Measurements from ENCODE around the gene CDH12. TPM values are rescaled to one million over a fixed set of nuclear protein-coding genes. Genes with fewer than 3 reads are reported as not detected.
"Not testable (repeated sequence)": the region's sequence is repeated elsewhere in the genome, so short reads cannot be mapped to it uniquely, and the experiment has no call there.

CDH12 gene
- total RNA-seq, 1 experiment from 2014 or later: 0.24 TPM

GRCh38 chr5:22053195-22053594 lies 799.9 kb downstream of the CDH12 start:
- Histone ChIP-seq H3K4me3 (no peak overlapping the region), H3K27me3 (no peaks in the 10 kb centered on the region), H3K27ac (no peak overlapping the region), H3K36me3 (no peaks in the 10 kb centered on the region), H3K9me3 (replicated peaks) (no peaks in the 10 kb centered on the region), H3K4me1 (no peaks in the 10 kb centered on the region)
- DNase-seq: no peak

- Histone ChIP-seq H3K9me3 (replicated peaks) (no peaks in the 10 kb centered on the region), H3K27me3 (no peaks in the 10 kb centered on the region), H3K4me3 (no peak overlapping the region), H3K27ac (no peak overlapping the region), H3K36me3 (no peaks in the 10 kb centered on the region), H3K4me1 (no peaks in the 10 kb centered on the region)
- DNase-seq: no peak
Measured at GRCh38 chr5:22051881-22052280, 801.3 kb downstream of the CDH12 start.

GRCh38 chr5:22050931-22051330 lies 802.2 kb downstream of the CDH12 start:
- Histone ChIP-seq H3K4me1 (no peaks in the 10 kb centered on the region), H3K36me3 (no peaks in the 10 kb centered on the region), H3K4me3 (no peak overlapping the region), H3K27me3 (no peaks in the 10 kb centered on the region), H3K27ac (no peak overlapping the region), H3K9me3 (replicated peaks) (no peaks in the 10 kb centered on the region)
- DNase-seq: no peak

GRCh38 chr5:22044229-22044628 lies 808.9 kb downstream of the CDH12 start:
- H3K4me3 ChIP-seq: no peak overlapping the region
- H3K9me3 ChIP-seq (replicated peaks): no peaks in the 10 kb centered on the region
- H3K27ac ChIP-seq: no peak overlapping the region
- H3K36me3 ChIP-seq: no peaks in the 10 kb centered on the region
- no peaks in the 10 kb centered on the region for H3K27me3 ChIP-seq
- no peak for DNase-seq
- no peaks in the 10 kb centered on the region for H3K4me1 ChIP-seq

- H3K9me3 ChIP-seq (replicated peaks): no peaks in the 10 kb centered on the region
- no peak for DNase-seq
- no peaks in the 10 kb centered on the region for H3K4me1 ChIP-seq
- no peak overlapping the region for H3K27ac ChIP-seq
- no peak overlapping the region for H3K4me3 ChIP-seq
- H3K36me3 ChIP-seq: no peaks in the 10 kb centered on the region
- H3K27me3 ChIP-seq: no peaks in the 10 kb centered on the region
Measured at GRCh38 chr5:22036061-22036460, 817.1 kb downstream of the CDH12 start.

- H3K4me1 ChIP-seq: no peaks in the 10 kb centered on the region
- H3K4me3 ChIP-seq: no peak overlapping the region
- H3K9me3 ChIP-seq (replicated peaks): no peaks in the 10 kb centered on the region
- no peak overlapping the region for H3K27ac ChIP-seq
- no peak for DNase-seq
- no peaks in the 10 kb centered on the region for H3K36me3 ChIP-seq
- no peaks in the 10 kb centered on the region for H3K27me3 ChIP-seq
Measured at GRCh38 chr5:22033066-22033465, 820.1 kb downstream of the CDH12 start.

GRCh38 chr5:22023784-22024183 lies 829.4 kb downstream of the CDH12 start:
- H3K4me1 ChIP-seq: no peaks in the 10 kb centered on the region
- H3K9me3 ChIP-seq (replicated peaks): no peaks in the 10 kb centered on the region
- no peak overlapping the region for H3K4me3 ChIP-seq
- no peak overlapping the region for H3K27ac ChIP-seq
- DNase-seq: no peak
- no peaks in the 10 kb centered on the region for H3K27me3 ChIP-seq
- no peaks in the 10 kb centered on the region for H3K36me3 ChIP-seq

- not testable (repeated sequence) for H3K4me1 ChIP-seq; H3K4me3 ChIP-seq; H3K36me3 ChIP-seq; DNase-seq; H3K27me3 ChIP-seq; H3K9me3 ChIP-seq (replicated peaks); H3K27ac ChIP-seq
Measured at GRCh38 chr5:22012893-22013292, 840.3 kb downstream of the CDH12 start.

GRCh38 chr5:22010808-22011207 lies 842.3 kb downstream of the CDH12 start:
- H3K4me1 ChIP-seq; H3K27me3 ChIP-seq; H3K27ac ChIP-seq; H3K4me3 ChIP-seq; H3K9me3 ChIP-seq (replicated peaks); H3K36me3 ChIP-seq; DNase-seq: not testable (repeated sequence)

- not testable (repeated sequence) for H3K36me3 ChIP-seq; H3K27me3 ChIP-seq; H3K4me3 ChIP-seq; H3K9me3 ChIP-seq (replicated peaks); H3K4me1 ChIP-seq; H3K27ac ChIP-seq; DNase-seq
Measured at GRCh38 chr5:22001097-22001496, 852.0 kb downstream of the CDH12 start.

GRCh38 chr5:21985799-21986198 lies 867.3 kb downstream of the CDH12 start:
- H3K36me3 ChIP-seq; H3K27ac ChIP-seq; H3K4me3 ChIP-seq; H3K9me3 ChIP-seq (replicated peaks); DNase-seq; H3K27me3 ChIP-seq; H3K4me1 ChIP-seq: not testable (repeated sequence)

GRCh38 chr5:21951571-21951970 lies 901.6 kb downstream of the CDH12 start:
- H3K4me3 ChIP-seq; DNase-seq; H3K9me3 ChIP-seq (replicated peaks); H3K27me3 ChIP-seq; H3K36me3 ChIP-seq; H3K27ac ChIP-seq; H3K4me1 ChIP-seq: not testable (repeated sequence)

- H3K4me3 ChIP-seq: no peak overlapping the region
- no peaks in the 10 kb centered on the region for H3K4me1 ChIP-seq
- no peak for DNase-seq
- H3K9me3 ChIP-seq (replicated peaks): no peaks in the 10 kb centered on the region
- no peak overlapping the region for H3K27ac ChIP-seq
- H3K36me3 ChIP-seq: no peaks in the 10 kb centered on the region
- H3K27me3 ChIP-seq: no peaks in the 10 kb centered on the region
Measured at GRCh38 chr5:21931116-21931515, 922.0 kb downstream of the CDH12 start.

- Histone ChIP-seq H3K4me3 (no peak overlapping the region), H3K27ac (no peak overlapping the region), H3K4me1 (no peaks in the 10 kb centered on the region), H3K27me3 (no peaks in the 10 kb centered on the region), H3K36me3 (no peaks in the 10 kb centered on the region), H3K9me3 (replicated peaks) (no peaks in the 10 kb centered on the region)
- peak in 1 of 2 experiments; percentile 46 for DNase-seq
Measured at GRCh38 chr5:21919414-21920022, 933.6 kb downstream of the CDH12 start.

- H3K27me3 ChIP-seq: no peaks in the 10 kb centered on the region
- no peak overlapping the region for H3K27ac ChIP-seq
- no peaks in the 10 kb centered on the region for H3K9me3 ChIP-seq (replicated peaks)
- H3K4me1 ChIP-seq: no peaks in the 10 kb centered on the region
- DNase-seq: no peak
- H3K4me3 ChIP-seq: no peak overlapping the region
- no peaks in the 10 kb centered on the region for H3K36me3 ChIP-seq
Measured at GRCh38 chr5:21918451-21918850, 934.7 kb downstream of the CDH12 start.

- no peaks in the 10 kb centered on the region for H3K36me3 ChIP-seq
- H3K27ac ChIP-seq: no peak overlapping the region
- no peaks in the 10 kb centered on the region for H3K27me3 ChIP-seq
- no peak overlapping the region for H3K4me3 ChIP-seq
- H3K4me1 ChIP-seq: no peaks in the 10 kb centered on the region
- DNase-seq: no peak
- no peaks in the 10 kb centered on the region for H3K9me3 ChIP-seq (replicated peaks)
Measured at GRCh38 chr5:21910731-21911130, 942.4 kb downstream of the CDH12 start.
